ENCODE data around the gene AATF.
"Not testable (repeated sequence)": the region's sequence is repeated elsewhere in the genome, so short reads cannot be mapped to it uniquely, and the experiment has no call there.

The AATF gene

GRCh38 chr17:37067555-37068111 lies 118.9 kb downstream of the AATF start:
- peak overlapping the region; percentile 66 for H3K27ac ChIP-seq
- TF ChIP-seq CTCF (conservative IDR thresholded peaks at IDR 0.05): no peak
- no peak for TF ChIP-seq ZFX (IDR thresholded peaks at IDR 0.05)

GRCh38 chr17:37068266-37068665 lies 119.5 kb downstream of the AATF start:
- TF ChIP-seq ZFX (IDR thresholded peaks at IDR 0.05): no peak
- no peak for TF ChIP-seq CTCF (conservative IDR thresholded peaks at IDR 0.05)
- peak overlapping the region; percentile 66 for H3K27ac ChIP-seq

GRCh38 chr17:37069087-37069486 lies 120.3 kb downstream of the AATF start:
- no peak overlapping the region for H3K27ac ChIP-seq
- TF ChIP-seq ZFX (IDR thresholded peaks at IDR 0.05): no peak
- TF ChIP-seq CTCF (conservative IDR thresholded peaks at IDR 0.05): no peak

GRCh38 chr17:37073464-37073863 lies 124.7 kb downstream of the AATF start:
- not testable (repeated sequence) for H3K27ac ChIP-seq

- TF ChIP-seq CTCF (conservative IDR thresholded peaks at IDR 0.05): no peak
- no peak for TF ChIP-seq ZFX (IDR thresholded peaks at IDR 0.05)
- H3K27ac ChIP-seq: no peak overlapping the region
These were observed 130.4 kb downstream of the AATF start for GRCh38 chr17:37079065-37079708.

- no peak overlapping the region for H3K27ac ChIP-seq
- TF ChIP-seq CTCF (conservative IDR thresholded peaks at IDR 0.05): no peak
These were observed 131.0 kb downstream of the AATF start for GRCh38 chr17:37079735-37080134.

GRCh38 chr17:37081287-37081686 lies 132.5 kb downstream of the AATF start:
- TF ChIP-seq CTCF (conservative IDR thresholded peaks at IDR 0.05) (no peak), ZFX (IDR thresholded peaks at IDR 0.05) (no peak)
- no peak overlapping the region for H3K27ac ChIP-seq

- no peak overlapping the region for H3K27ac ChIP-seq
These were observed 133.6 kb downstream of the AATF start for GRCh38 chr17:37082311-37082860.

More at GRCh38 chr17:37082311-37082860, 133.6 kb downstream of the AATF start:
- TF ChIP-seq CTCF (conservative IDR thresholded peaks at IDR 0.05) (no peak), ZFX (IDR thresholded peaks at IDR 0.05) (no peak)

Data from C4-2B (cell line).